GM12878 (cell line): ENCODE data around the gene ST3GAL5. TPM values are rescaled to one million over a fixed set of nuclear protein-coding genes. Genes with fewer than 3 reads are reported as not detected.

Experiments
- ATAC-seq: fragments of 200-7000 bp; cut with Tn5 transposase; 3 replicates; pipeline ENCODE4 v1.9.1; 2020; ENCODE audit warnings: mild to moderate bottlenecking, moderate library complexity
- BruUV-seq: library from RNA; stranded (reverse); fragments of 400-500 nt; replicated peaks from 2 replicates; lab custom pipeline; 2021; lab: Mats Ljungman, UMichigan
- CTCF ChIA-PET: fragments of 300-600 bp; sonication (Branson Sonifier 250); formaldehyde crosslinking; extraction: SDS; loops from one replicate; lab custom pipeline; 2021; ENCODE audit warnings: inconsistent platforms; lab: Yijun Ruan, JAX
- POLR2A ChIA-PET: fragments of 350-600 bp; formaldehyde crosslinking; extraction: SDS; loops from one replicate; lab custom pipeline; 2021; ENCODE audit warnings: inconsistent platforms; lab: Charles Lee
- RAD21 ChIA-PET: fragments of 300-600 bp; sonication (Branson Sonifier 250); formaldehyde crosslinking; loops from one replicate; lab custom pipeline; 2023; ENCODE audit warnings: antibody characterized with exemption; ENCODE audit not compliant: unreplicated experiment; lab: Charles Lee
- SMC1A ChIA-PET: fragments of 300-600 bp; sonication (Branson Sonifier 250); formaldehyde crosslinking; loops from one replicate; lab custom pipeline; 2023; ENCODE audit not compliant: unreplicated experiment, uncharacterized antibody; lab: Charles Lee
- DNase-seq: peaks from one replicate; pipeline ENCODE4 v3.0.0-alpha.2; 2011; ENCODE audit warnings: low read depth, low spot score
- FAIRE-seq: peaks from 3 replicates; lab custom pipeline; 2011; peaks lifted over from hg19 to GRCh38; lab: Jason Lieb, UNC
- H2AFZ ChIP-seq: 2 replicates; pipeline ENCODE4 v1.6.0; 2011; ENCODE audit warnings: low read depth, low read length, control low read depth; ENCODE audit not compliant: control insufficient read depth
- H3K27ac ChIP-seq: 2 replicates; pipeline ENCODE4 v1.5.1; 2011; ENCODE audit warnings: control low read depth; ENCODE audit not compliant: control insufficient read depth, insufficient read depth
- H3K27me3 ChIP-seq, 2 experiments: replicated peaks in 1 of 2; 2 replicates each; pipeline versions ENCODE4 v1.6.0 to v1.6.1; 2011; ENCODE audit warnings: low read length in 1 of 2; ENCODE audit not compliant: control insufficient read depth in 2 of 2, insufficient read depth in 2 of 2
- H3K36me3 ChIP-seq, 2 experiments: 2 replicates each; pipeline ENCODE4 v1.5.1; 2011; ENCODE audit warnings: low read length in 1 of 2; ENCODE audit not compliant: control insufficient read depth in 2 of 2, insufficient read depth in 2 of 2
- H3K4me1 ChIP-seq: 2 replicates; pipeline ENCODE4 v1.6.1; 2011; ENCODE audit warnings: mild to moderate bottlenecking, low read length, moderate library complexity, mixed read lengths; ENCODE audit not compliant: control insufficient read depth, insufficient read depth
- H3K4me2 ChIP-seq: 2 replicates; pipeline ENCODE4 v1.6.0; 2011; ENCODE audit warnings: control low read depth; ENCODE audit not compliant: control insufficient read depth, insufficient read depth
- H3K4me3 ChIP-seq: fragments of 200-600 bp; sonication (generic); 2 replicates; pipeline ENCODE4 v1.5.1; 2016
- H3K79me2 ChIP-seq: 2 replicates; pipeline ENCODE4 v1.6.0; 2011; ENCODE audit warnings: low read length; ENCODE audit not compliant: control insufficient read depth, insufficient read depth
- H3K9ac ChIP-seq: 2 replicates; pipeline ENCODE4 v1.8.0; 2011; ENCODE audit warnings: low read length, control low read depth, mixed read lengths; ENCODE audit not compliant: control insufficient read depth, insufficient read depth
- H3K9me3 ChIP-seq: replicated peaks from 3 replicates; pipeline ENCODE4 v1.5.1; 2011; ENCODE audit warnings: mild to moderate bottlenecking, low read length; ENCODE audit not compliant: control insufficient read depth, insufficient read depth
- H4K20me1 ChIP-seq: 2 replicates; pipeline ENCODE4 v1.6.0; 2011; ENCODE audit not compliant: control insufficient read depth, insufficient read depth
- CREB1 ChIP-seq: IDR thresholded peaks from 2 replicates; pipeline ENCODE4 v1.6.1; 2012; ENCODE audit warnings: low read depth, mild to moderate bottlenecking, inconsistent platforms
- JUNB ChIP-seq: IDR thresholded peaks from 2 replicates; pipeline ENCODE4 v1.6.1; 2016; ENCODE audit warnings: antibody characterized with exemption, mild to moderate bottlenecking
- JUND ChIP-seq: IDR thresholded peaks from 2 replicates; pipeline ENCODE4 v1.6.1; 2012; ENCODE audit warnings: low read depth, mild to moderate bottlenecking, low read length, improper control_type of control experiment, moderate library complexity
- MAX ChIP-seq: IDR thresholded peaks from 2 replicates; pipeline ENCODE4 v1.6.1; 2012; ENCODE audit warnings: low read depth, low read length, improper control_type of control experiment
- MTA3 ChIP-seq: IDR thresholded peaks from 2 replicates; pipeline ENCODE4 v1.6.1; 2012; ENCODE audit warnings: low read length, inconsistent platforms, borderline replicate concordance
- MXI1 ChIP-seq: fragments of 150-350 bp; IDR thresholded peaks from 2 replicates; pipeline ENCODE4 v1.6.1; 2011; ENCODE audit warnings: low read depth, mild to moderate bottlenecking, inconsistent platforms, low read length, improper control_type of control experiment
- NR2C1 ChIP-seq: fragments of 450-650 bp; IDR thresholded peaks from 2 replicates; pipeline ENCODE4 v1.6.1; 2017; ENCODE audit warnings: antibody characterized with exemption, mild to moderate bottlenecking, moderate library complexity
- SIX5 ChIP-seq: IDR thresholded peaks from 2 replicates; pipeline ENCODE4 v1.6.1; 2011; ENCODE audit warnings: mild to moderate bottlenecking, low read depth, low read length, moderate library complexity; ENCODE audit not compliant: severe bottlenecking
- SMC3 ChIP-seq: IDR thresholded peaks from 2 replicates; pipeline ENCODE4 v1.6.1; 2011; ENCODE audit warnings: low read length, improper control_type of control experiment, borderline replicate concordance
- SREBF2 ChIP-seq: IDR thresholded peaks from 2 replicates; pipeline ENCODE4 v1.6.1; 2012; ENCODE audit warnings: mild to moderate bottlenecking, low read length
- STAT1 ChIP-seq: fragments of 450-650 bp; conservative IDR thresholded peaks from 2 replicates; pipeline ENCODE4 v1.6.1; 2014; ENCODE audit warnings: antibody characterized with exemption, mild to moderate bottlenecking
- ZNF274 ChIP-seq: IDR thresholded peaks from one replicate; pipeline ENCODE4 v1.8.0; 2011; ENCODE audit not compliant: insufficient read length, insufficient read depth
- ZNF592 ChIP-seq: fragments of 450-650 bp; IDR thresholded peaks from 2 replicates; pipeline ENCODE4 v1.6.1; 2017; ENCODE audit warnings: mild to moderate bottlenecking, moderate library complexity
- WGBS: methylation state at CpG from one replicate; pipeline ENCODE4 v1.1.6; 2016; ENCODE audit warnings: low lambda C conversion rate; ENCODE audit not compliant: insufficient replicate concordance, insufficient coverage; ENCODE audit errors: missing lambda C conversion rate; 5-methylcytosine and 5-hydroxymethylcytosine counted together
- in situ Hi-C: fragments of 300-500 bp; cut with MboI; formaldehyde crosslinking; loops from 9 replicates; pipeline ENCODE4 v1.14.3; 2018; ENCODE audit warnings: mixed read lengths
- intact Hi-C: fragments of 100-400 bp; cut with micrococcal nuclease; formaldehyde crosslinking; loops from one replicate; pipeline ENCODE4 v1.14.2; 2022; ENCODE audit not compliant: unreplicated experiment
- polyA plus RNA-seq, 11 experiments: library from polyadenylated mRNA; depleted of rRNA in 4 of 11; unstranded in 6 of 11; stranded (reverse) in 5 of 11; fragments of >200 nt; fragmentation: Nextera tagmentation in 4 of 11; fragmentation: Illumina TruSeq in 1 of 11; extraction: Ambion mirVana in 4 of 11; extraction: Trizol in 1 of 11; gene quantifications; 1 replicate in 1 of 11; 2 replicates in 10 of 11; pipeline versions ENCODE4 v1.2.1 to v1.2.3, GENCODE V29; 2011 to 2016; ENCODE audit warnings: inconsistent platforms in 2 of 11, missing spikeins in 2 of 11, low read depth in 1 of 11
- total RNA-seq, 4 experiments: library from RNA; depleted of rRNA in 3 of 4; stranded (reverse); fragments of >200 nt in 3 of 4; fragmentation: Illumina TruSeq in 1 of 4; extraction: Trizol in 1 of 4; gene quantifications; 2 replicates each; pipeline versions ENCODE4 v1.2.1 to v1.2.3, GENCODE V29; 2013 to 2021

Gene ST3GAL5
- total and polyA plus RNA-seq, 10 of the 15 experiments (the other 5 are each of a cell fraction or from before 2014, with no cell fraction given), result 5.2 to 60.9 (median 10.2) TPM

- TF ChIP-seq ZNF592 (no peak), SMC3 (no peak), STAT1 (no peak), MAX (no peak), SIX5 (no peak)
Measured at GRCh38 chr2:85899284-85899683, 10.5 kb upstream of the ST3GAL5 start (continued).

GRCh38 chr2:85898881-85899280 lies 10.1 kb upstream of the ST3GAL5 start:
- Histone ChIP-seq H2AFZ (no peak overlapping the region), H3K4me3 (no peak overlapping the region), H4K20me1 (no peaks in the 10 kb centered on the region), H3K9ac (no peak overlapping the region), H3K27ac (no peak overlapping the region), H3K4me1 (no peaks in the 10 kb centered on the region), H3K9me3 (peaks cover 9% of the 10 kb centered on the region; the same call in 2 of the 3 replicates), H3K36me3 (no peaks in the 10 kb centered on the region), H3K27me3 (no peaks in the 10 kb centered on the region), H3K4me2 (no peak overlapping the region), H3K79me2 (no peaks in the 10 kb centered on the region)
- in situ Hi-C loops, result no loop called here
- ChIA-PET CTCF (interaction anchor here (1.6 kb wide), 1 partner anchor 68 kb away, joined by 3 read pairs; no protein-coding TSS in a partner anchor), RAD21 (interaction anchor here (1.3 kb wide), 1 partner anchor 69 kb away, joined by 3 read pairs; no protein-coding TSS in a partner anchor), SMC1A (interaction anchor here (1.6 to 3.6 kb wide), 3 partner anchors 9 to 71 kb away, joined by 4 to 16 read pairs (median 13); partner anchors contain the start of gene ST3GAL5), POLR2A (interaction anchor here (1.1 kb wide), 1 partner anchor 10 kb away, joined by 3 read pairs; no protein-coding TSS in a partner anchor)
- ATAC-seq, result no peak
- 56% methylated on average over 1 of the region's 1 CpG for WGBS
- no peak for DNase-seq
- intact Hi-C loops, result no loop called here
- BruUV-seq, result no TSS peak
- TF ChIP-seq ZNF274 (no peak), JUNB (no peak), CREB1 (no peak), JUND (no peak), MXI1 (no peak), NR2C1 (no peak), MTA3 (no peak), SREBF2 (no peak)
- FAIRE-seq, result no peak
